Transverse colon (tissue), 4 donors: ENCODE data around the gene FAM240B. TPM values are rescaled to one million over a fixed set of nuclear protein-coding genes. Genes with fewer than 3 reads are reported as not detected.

Source experiments
- DNase-seq: peaks from one replicate; pipeline ENCODE4 v3.0.0-alpha.2; 2019
- H3K27ac ChIP-seq, 4 donors: fragments of 200-600 bp; sonication (generic); 2 replicates each; pipeline ENCODE4 v1.5.1; 2016 to 2018; ENCODE audit warnings: inconsistent platforms in 4 of 4
- H3K27me3 ChIP-seq: fragments of 200-600 bp; sonication (generic); 2 replicates; pipeline ENCODE4 v1.5.1; 2017; ENCODE audit warnings: inconsistent platforms
- H3K36me3 ChIP-seq, 4 donors: fragments of 200-600 bp; sonication (generic); 2 replicates each; pipeline ENCODE4 v1.5.1; 2017 to 2019; ENCODE audit warnings: inconsistent platforms in 4 of 4
- H3K4me1 ChIP-seq, 4 donors: fragments of 200-600 bp; sonication (generic); 2 replicates each; pipeline ENCODE4 v1.5.1; 2017 to 2020; ENCODE audit warnings: inconsistent platforms in 4 of 4
- H3K4me3 ChIP-seq, 4 donors: fragments of 200-600 bp; sonication (generic); 1 replicate in 1 of 4; 2 replicates in 3 of 4; pipeline versions ENCODE4 v1.5.1 to v1.6.1; 2017 to 2019; ENCODE audit warnings: inconsistent platforms in 4 of 4
- H3K9me3 ChIP-seq, 2 donors: fragments of 200-600 bp; sonication (generic); 2 replicates each; pipeline ENCODE4 v1.5.1; 2017 to 2019; ENCODE audit warnings: inconsistent platforms in 2 of 2
- CTCF ChIP-seq, 5 experiments: fragments of 200-600 bp in 3 of 5; fragments of 450-650 bp in 2 of 5; sonication (generic) in 3 of 5; IDR thresholded peaks; 1 replicate in 2 of 5; 2 replicates in 3 of 5; pipeline ENCODE4 v1.5.1; 2016 to 2017; ENCODE audit warnings: antibody characterized with exemption in 5 of 5, inconsistent platforms in 3 of 5, mild to moderate bottlenecking in 2 of 5, moderate library complexity in 1 of 5
- EP300 ChIP-seq: sonication (generic); formaldehyde crosslinking; IDR thresholded peaks from one replicate; pipeline ENCODE4 v1.6.1; 2017; ENCODE audit warnings: antibody characterized with exemption, low read depth
- POLR2A ChIP-seq: fragments of 450-650 bp; IDR thresholded peaks from one replicate; pipeline ENCODE4 v1.6.1; 2016; ENCODE audit warnings: antibody characterized with exemption, mild to moderate bottlenecking, moderate library complexity
- POLR2AphosphoS5 ChIP-seq, 3 donors: sonication (generic); formaldehyde crosslinking; IDR thresholded peaks; one replicate each; pipeline ENCODE4 v1.6.1; 2016; ENCODE audit warnings: antibody characterized with exemption in 3 of 3
- WGBS, 2 donors: methylation state at CpG; one replicate each; pipeline ENCODE4 v1.1.5; 2018; ENCODE audit warnings: low coverage in 1 of 2; 5-methylcytosine and 5-hydroxymethylcytosine counted together
- in situ Hi-C, 4 donors: fragments of 200-750 bp; cut with MboI; loops; one replicate each; pipeline versions ENCODE4 v1.15.0 to v1.15.1; 2017; ENCODE audit warnings: low sequenced_read_pairs in 3 of 4, low pct_ligation_motif_present in 1 of 4, low pct_unique_long_range_greater_than_20kb in 1 of 4
- intact Hi-C: fragments of 100-400 bp; cut with DNase I; formaldehyde crosslinking; loops from one replicate; pipeline ENCODE4 v1.15.1; 2023; ENCODE audit warnings: low total_unique reads
- total RNA-seq, 4 donors: library from RNA; depleted of rRNA; stranded (reverse); fragments of >200 nt; gene quantifications; one replicate each; pipeline ENCODE4 v1.1.0, GENCODE V29; 2016

The FAM240B gene
- total RNA-seq, 4 donors from 2014 or later, result not detected

- Histone ChIP-seq H3K4me1 (no peaks in the 10 kb centered on the region), H3K9me3 (no peaks in the 10 kb centered on the region), H3K36me3 (no peaks in the 10 kb centered on the region), H3K27me3 (no peaks in the 10 kb centered on the region), H3K4me3 (no peak overlapping the region), H3K27ac (no peak overlapping the region)
- 58 to 70% methylated on average over 6 to 14 of the region's 14 CpGs for WGBS, 2 donors
- in situ Hi-C loops (no loop called here), intact Hi-C loops (loop anchor here (1.0 kb wide), 1 partner anchor 18 kb away; no protein-coding TSS in a partner anchor)
- TF ChIP-seq POLR2AphosphoS5 (IDR thresholded peaks at IDR 0.05), result no peak
- no peak for TF ChIP-seq POLR2A
- TF ChIP-seq EP300, result no peak
- TF ChIP-seq CTCF (IDR thresholded peaks at IDR 0.05), result no peak
- DNase-seq, result no peak
Measured at GRCh38 chr9:38677660-38678303, 42.2 kb downstream of the FAM240B start.

GRCh38 chr9:38675831-38676230 lies 44.1 kb downstream of the FAM240B start:
- Histone ChIP-seq H3K27ac (no peak overlapping the region), H3K36me3 (no peaks in the 10 kb centered on the region), H3K9me3 (no peaks in the 10 kb centered on the region), H3K4me1 (peaks cover 3 to 10% (median 8%) of the 10 kb centered on the region in 4 donors), H3K4me3 (no peak overlapping the region), H3K27me3 (no peaks in the 10 kb centered on the region)
- in situ Hi-C loops, result no loop called here
- intact Hi-C loops, result no loop called here
- DNase-seq, result no peak
- WGBS, 2 donors, result 80 to 94% methylated on average over 2 of the region's 2 CpGs
- no peak for TF ChIP-seq POLR2A
- TF ChIP-seq CTCF (IDR thresholded peaks at IDR 0.05), result no peak
- TF ChIP-seq POLR2AphosphoS5 (IDR thresholded peaks at IDR 0.05), result no peak
- no peak for TF ChIP-seq EP300

GRCh38 chr9:38675211-38675610 lies 44.7 kb downstream of the FAM240B start:
- Histone ChIP-seq H3K27me3 (no peaks in the 10 kb centered on the region), H3K9me3 (no peaks in the 10 kb centered on the region), H3K27ac (no peak overlapping the region), H3K36me3 (no peaks in the 10 kb centered on the region), H3K4me1 (peaks cover 3 to 10% (median 8%) of the 10 kb centered on the region in 4 donors), H3K4me3 (no peak overlapping the region)
- TF ChIP-seq POLR2AphosphoS5 (IDR thresholded peaks at IDR 0.05), result no peak
- no peak for TF ChIP-seq EP300
- no peak for TF ChIP-seq POLR2A
- no peak for TF ChIP-seq CTCF (IDR thresholded peaks at IDR 0.05)
- in situ Hi-C loops (no loop called here), intact Hi-C loops (no loop called here)
- DNase-seq, result no peak
- WGBS, 2 donors, result 83 to 91% methylated on average over 1 to 6 of the region's 6 CpGs

- intact Hi-C loops (no loop called here), in situ Hi-C loops (no loop called here)
- Histone ChIP-seq H3K4me1 (peaks cover 3 to 10% (median 8%) of the 10 kb centered on the region in 4 donors), H3K36me3 (no peaks in the 10 kb centered on the region), H3K9me3 (no peaks in the 10 kb centered on the region), H3K27me3 (no peaks in the 10 kb centered on the region), H3K4me3 (no peak overlapping the region), H3K27ac (no peak overlapping the region)
- TF ChIP-seq POLR2AphosphoS5 (IDR thresholded peaks at IDR 0.05) (no peak), EP300 (no peak), POLR2A (no peak), CTCF (IDR thresholded peaks at IDR 0.05) (no peak)
- WGBS, 2 donors, result 81 to 87% methylated on average over 15 to 19 of the region's 19 CpGs
- no peak for DNase-seq
Measured at GRCh38 chr9:38673399-38674193, 46.3 kb downstream of the FAM240B start.
